ENCODE measurements around the gene SBF2.

GRCh38 chr11:9855579-9856287 is 438.3 kb downstream of the SBF2 start:
- no peak for TF ChIP-seq POLR2A (IDR thresholded peaks at IDR 0.05; ENCODE audit: low read depth, low read length)
- TF ChIP-seq TAF1 (IDR thresholded peaks at IDR 0.05; ENCODE audit: low read depth, low read length) = no peak
